CD4-positive, alpha-beta memory T cell (primary cell): ENCODE results near the gene MTHFD2L. TPM values are rescaled to one million over a fixed set of nuclear protein-coding genes. Genes with fewer than 3 reads are reported as not detected.
"Not testable (repeated sequence)": the region's sequence is repeated elsewhere in the genome, so short reads cannot be mapped to it uniquely, and the experiment has no call there.

Experiments used
- CTCF ChIA-PET: fragments of 350-600 bp; sonication (Branson Sonifier 250); formaldehyde crosslinking; loops from one replicate; lab custom pipeline; 2021; ENCODE audit warnings: inconsistent platforms; ENCODE audit not compliant: partially characterized antibody; lab: Charles Lee
- POLR2A ChIA-PET: fragments of 350-600 bp; sonication (Branson Sonifier 250); formaldehyde crosslinking; loops from one replicate; lab custom pipeline; 2021; ENCODE audit not compliant: partially characterized antibody; lab: Charles Lee
- DNase-seq, 5 donors: peaks; one replicate each; pipeline versions ENCODE4 v3.0.0 to v3.0.0-alpha.2; 2020 to 2022; ENCODE audit warnings: mixed read lengths in 1 of 5
- H3K27ac ChIP-seq: one replicate; pipeline ENCODE4 v1.7.0; 2013; ENCODE audit warnings: low read depth, low read length
- H3K27me3 ChIP-seq: 2 replicates; pipeline ENCODE4 v1.7.0; 2013; ENCODE audit warnings: mild to moderate bottlenecking, low read length, moderate library complexity; ENCODE audit not compliant: insufficient read depth
- H3K36me3 ChIP-seq: 2 replicates; pipeline ENCODE4 v1.7.0; 2013; ENCODE audit warnings: mild to moderate bottlenecking, low read length, moderate library complexity; ENCODE audit not compliant: insufficient read depth
- H3K4me1 ChIP-seq: 2 replicates; pipeline ENCODE4 v1.7.0; 2013; ENCODE audit warnings: mild to moderate bottlenecking, low read length, moderate library complexity; ENCODE audit not compliant: insufficient read depth
- H3K4me3 ChIP-seq, 2 donors: one replicate each; pipeline ENCODE4 v1.7.0; 2013; ENCODE audit warnings: low read length in 2 of 2, mild to moderate bottlenecking in 1 of 2
- H3K9me3 ChIP-seq, 2 donors: one replicate each; pipeline ENCODE4 v1.7.0; 2013; ENCODE audit warnings: low read length in 2 of 2, control low read depth in 1 of 2; ENCODE audit not compliant: control insufficient read depth in 1 of 2
- H3K27ac Mint-ChIP-seq, 7 donors: one replicate each; pipeline ENCODE4 v1.8.0; 2020 to 2021; ENCODE audit warnings: mixed read lengths in 7 of 7, mild to moderate bottlenecking in 6 of 7, inconsistent platforms in 3 of 7, moderate library complexity in 3 of 7
- H3K27me3 Mint-ChIP-seq, 2 donors: one replicate each; pipeline ENCODE4 v1.8.0; 2020 to 2021; ENCODE audit warnings: mixed read lengths in 2 of 2
- H3K36me3 Mint-ChIP-seq, 2 donors: one replicate each; pipeline ENCODE4 v1.8.0; 2020 to 2021; ENCODE audit warnings: mixed read lengths in 2 of 2, inconsistent platforms in 1 of 2, mild to moderate bottlenecking in 1 of 2
- H3K4me1 Mint-ChIP-seq, 4 donors: one replicate each; pipeline ENCODE4 v1.8.0; 2020 to 2021; ENCODE audit warnings: mixed read lengths in 4 of 4, mild to moderate bottlenecking in 1 of 4
- H3K4me3 Mint-ChIP-seq, 8 donors: one replicate each; pipeline ENCODE4 v1.8.0; 2020 to 2021; ENCODE audit warnings: mixed read lengths in 8 of 8, mild to moderate bottlenecking in 7 of 8, moderate library complexity in 6 of 8, inconsistent platforms in 3 of 8
- H3K9me3 Mint-ChIP-seq, 8 donors: one replicate each; pipeline ENCODE4 v1.8.0; 2020 to 2021; ENCODE audit warnings: mixed read lengths in 8 of 8, mild to moderate bottlenecking in 5 of 8, inconsistent platforms in 3 of 8, moderate library complexity in 1 of 8
- intact Hi-C: fragments of 100-400 bp; cut with micrococcal nuclease; formaldehyde crosslinking; loops from one replicate; pipeline ENCODE4 v1.15.1; 2023
- polyA plus RNA-seq, 2 donors: library from polyadenylated mRNA; unstranded; fragments of 300-500 nt; fragmentation: Illumina TruSeq; gene quantifications; one replicate each; pipeline ENCODE4 v1.2.3, GENCODE V29; 2021
- total RNA-seq, 2 experiments: library from RNA; stranded (reverse); gene quantifications; one replicate each; pipeline ENCODE4 v1.2.3, GENCODE V29; 2021

Gene MTHFD2L
- total and polyA plus RNA-seq, 4 experiments from 2014 or later, result 3.6 to 7.6 (median 6.0) TPM

GRCh38 chr4:74206088-74206825, 48.3 kb downstream of the MTHFD2L start:
- Mint-ChIP-seq H3K27ac (no peak overlapping the region), H3K4me3 (no peak overlapping the region), H3K4me1 (no peaks in the 10 kb centered on the region), H3K9me3 (peaks cover 0 to 1% (median 0%) of the 10 kb centered on the region in 8 donors), H3K27me3 (no peaks in the 10 kb centered on the region), H3K36me3 (peaks cover 3 to 29% of the 10 kb centered on the region in 2 donors)
- POLR2A ChIA-PET, result no interaction called here
- intact Hi-C loops, result no loop called here
- no peaks in the 10 kb centered on the region for H3K36me3 ChIP-seq
- H3K4me1 ChIP-seq, result no peaks in the 10 kb centered on the region
- no peaks in the 10 kb centered on the region for H3K9me3 ChIP-seq
- H3K4me3 ChIP-seq, result no peak overlapping the region
- CTCF ChIA-PET, result no interaction called here
- H3K27ac ChIP-seq, result no peak overlapping the region
- DNase-seq, result no peak
- no peaks in the 10 kb centered on the region for H3K27me3 ChIP-seq

- POLR2A ChIA-PET, result not testable (repeated sequence)
- H3K36me3 Mint-ChIP-seq, result peaks cover 6 to 35% of the 10 kb centered on the region in 2 donors
These were observed 56.7 kb downstream of the MTHFD2L start for GRCh38 chr4:74214457-74215159.

GRCh38 chr4:74215236-74215635, 57.3 kb downstream of the MTHFD2L start:
- CTCF ChIA-PET, result interaction anchor here (2.0 kb wide), 1 partner anchor 14 kb away, joined by 12 read pairs; no protein-coding TSS in a partner anchor
- not testable (repeated sequence) for H3K27me3 Mint-ChIP-seq

More at GRCh38 chr4:74214457-74215159, 56.7 kb downstream of the MTHFD2L start:
- H3K4me3 ChIP-seq, H3K4me3 Mint-ChIP-seq, H3K4me1 Mint-ChIP-seq, H3K27me3 ChIP-seq, H3K27me3 Mint-ChIP-seq, H3K36me3 ChIP-seq, H3K27ac Mint-ChIP-seq, H3K4me1 ChIP-seq, H3K27ac ChIP-seq, intact Hi-C loops, DNase-seq, H3K9me3 ChIP-seq: not testable (repeated sequence)
- CTCF ChIA-PET, result interaction anchor here (2.0 kb wide), 1 partner anchor 14 kb away, joined by 12 read pairs; no protein-coding TSS in a partner anchor
- H3K9me3 Mint-ChIP-seq, result peaks cover 0 to 19% (median 7%) of the 10 kb centered on the region in 8 donors

GRCh38 chr4:74217365-74217764, 59.4 kb downstream of the MTHFD2L start:
- H3K27ac ChIP-seq, result no peak overlapping the region
- H3K36me3 ChIP-seq, result no peaks in the 10 kb centered on the region
- no peak overlapping the region for H3K27ac Mint-ChIP-seq
- ChIA-PET POLR2A (no interaction called here), CTCF (interaction anchor here (1.1 kb wide), 1 partner anchor 9 kb away, joined by 3 read pairs; no protein-coding TSS in a partner anchor)
- DNase-seq, result no peak
- no peaks in the 10 kb centered on the region for H3K4me1 ChIP-seq
- intact Hi-C loops, result no loop called here
- peaks cover 0 to 7% (median 4%) of the 10 kb centered on the region in 8 donors for H3K9me3 Mint-ChIP-seq
- H3K4me1 Mint-ChIP-seq, result peaks cover 0 to 7% (median 5%) of the 10 kb centered on the region in 4 donors
- peaks cover 2 to 13% of the 10 kb centered on the region in 2 donors for H3K36me3 Mint-ChIP-seq
- no peaks in the 10 kb centered on the region for H3K27me3 ChIP-seq
- no peaks in the 10 kb centered on the region for H3K9me3 ChIP-seq
- H3K27me3 Mint-ChIP-seq, result no peaks in the 10 kb centered on the region
- no peak overlapping the region for H3K4me3 ChIP-seq
- H3K4me3 Mint-ChIP-seq, result no peak overlapping the region

More at GRCh38 chr4:74215236-74215635, 57.3 kb downstream of the MTHFD2L start:
- H3K9me3 ChIP-seq, H3K4me1 ChIP-seq, H3K4me1 Mint-ChIP-seq, H3K27ac Mint-ChIP-seq, POLR2A ChIA-PET, DNase-seq, H3K4me3 Mint-ChIP-seq, intact Hi-C loops, H3K36me3 ChIP-seq, H3K4me3 ChIP-seq, H3K27me3 ChIP-seq, H3K27ac ChIP-seq: not testable (repeated sequence)
- H3K36me3 Mint-ChIP-seq, result peaks cover 6 to 31% of the 10 kb centered on the region in 2 donors
- peaks cover 0 to 19% (median 7%) of the 10 kb centered on the region in 8 donors for H3K9me3 Mint-ChIP-seq

GRCh38 chr4:74218201-74218600, 60.3 kb downstream of the MTHFD2L start:
- POLR2A ChIA-PET, result no interaction called here
- Mint-ChIP-seq H3K36me3 (peaks cover 0 to 10% of the 10 kb centered on the region in 2 donors), H3K4me3 (no peak overlapping the region), H3K27ac (no peak overlapping the region), H3K9me3 (peaks cover 0 to 5% (median 0%) of the 10 kb centered on the region in 8 donors), H3K27me3 (no peaks in the 10 kb centered on the region), H3K4me1 (peaks cover 0 to 7% (median 5%) of the 10 kb centered on the region in 4 donors)
- no peak overlapping the region for H3K4me3 ChIP-seq
- intact Hi-C loops, result no loop called here
- DNase-seq, result no peak
- H3K27me3 ChIP-seq, result no peaks in the 10 kb centered on the region
- H3K27ac ChIP-seq, result no peak overlapping the region
- H3K4me1 ChIP-seq, result no peaks in the 10 kb centered on the region
- no peaks in the 10 kb centered on the region for H3K9me3 ChIP-seq
- CTCF ChIA-PET, result no interaction called here
- H3K36me3 ChIP-seq, result no peaks in the 10 kb centered on the region

- no peak for DNase-seq
- Mint-ChIP-seq H3K9me3 (peaks cover 0 to 3% (median 0%) of the 10 kb centered on the region in 8 donors), H3K36me3 (peaks cover 0 to 5% of the 10 kb centered on the region in 2 donors), H3K4me3 (no peak overlapping the region), H3K27me3 (no peaks in the 10 kb centered on the region), H3K27ac (peak overlapping the region in 1 of 7 donors; percentile 23), H3K4me1 (peaks cover 0 to 7% (median 5%) of the 10 kb centered on the region in 4 donors)
- no peaks in the 10 kb centered on the region for H3K27me3 ChIP-seq
- ChIA-PET POLR2A (no interaction called here), CTCF (interaction anchor here (1.1 kb wide), 1 partner anchor 10 kb away, joined by 3 read pairs; no protein-coding TSS in a partner anchor)
- H3K27ac ChIP-seq, result no peak overlapping the region
- no peak overlapping the region for H3K4me3 ChIP-seq
- H3K4me1 ChIP-seq, result no peaks in the 10 kb centered on the region
- intact Hi-C loops, result no loop called here
- no peaks in the 10 kb centered on the region for H3K36me3 ChIP-seq
- H3K9me3 ChIP-seq, result no peaks in the 10 kb centered on the region
These were observed 61.3 kb downstream of the MTHFD2L start for GRCh38 chr4:74219240-74219639.

- POLR2A ChIA-PET, result no interaction called here
- no peak for DNase-seq
- CTCF ChIA-PET, result no interaction called here
- H3K9me3 Mint-ChIP-seq, result peaks cover 0 to 3% (median 0%) of the 10 kb centered on the region in 8 donors
- no peaks in the 10 kb centered on the region for H3K27me3 ChIP-seq
- H3K27ac ChIP-seq, result no peak overlapping the region
- H3K27me3 Mint-ChIP-seq, result no peaks in the 10 kb centered on the region
- no peak overlapping the region for H3K4me3 Mint-ChIP-seq
- intact Hi-C loops, result no loop called here
- H3K36me3 Mint-ChIP-seq, result peaks cover 3 to 13% of the 10 kb centered on the region in 2 donors
- H3K9me3 ChIP-seq, result no peaks in the 10 kb centered on the region
- no peaks in the 10 kb centered on the region for H3K36me3 ChIP-seq
- no peak overlapping the region for H3K4me3 ChIP-seq
- peaks cover 0 to 7% (median 5%) of the 10 kb centered on the region in 4 donors for H3K4me1 Mint-ChIP-seq
- no peaks in the 10 kb centered on the region for H3K4me1 ChIP-seq
- no peak overlapping the region for H3K27ac Mint-ChIP-seq
These were observed 65.2 kb downstream of the MTHFD2L start for GRCh38 chr4:74223098-74223497.
